OCI-LY3 (cell line): ENCODE data around the gene MYOD1.

Source experiments
- EZH2phosphoT487 ChIP-seq: fragments of 200-600 bp; shearing (Covaris generic); IDR thresholded peaks from 2 replicates; pipeline ENCODE4 v1.6.1; 2018; ENCODE audit warnings: antibody characterized with exemption, mixed run types, low read depth
- TF ChIP-seq, protein P1 (sequence below): fragments of 200-600, 300-600 bp; sonication (generic); IDR thresholded peaks from 2 replicates; pipeline ENCODE4 v1.5.1; 2014; ENCODE audit warnings: antibody characterized with exemption, low read length, low read depth

DNA sequence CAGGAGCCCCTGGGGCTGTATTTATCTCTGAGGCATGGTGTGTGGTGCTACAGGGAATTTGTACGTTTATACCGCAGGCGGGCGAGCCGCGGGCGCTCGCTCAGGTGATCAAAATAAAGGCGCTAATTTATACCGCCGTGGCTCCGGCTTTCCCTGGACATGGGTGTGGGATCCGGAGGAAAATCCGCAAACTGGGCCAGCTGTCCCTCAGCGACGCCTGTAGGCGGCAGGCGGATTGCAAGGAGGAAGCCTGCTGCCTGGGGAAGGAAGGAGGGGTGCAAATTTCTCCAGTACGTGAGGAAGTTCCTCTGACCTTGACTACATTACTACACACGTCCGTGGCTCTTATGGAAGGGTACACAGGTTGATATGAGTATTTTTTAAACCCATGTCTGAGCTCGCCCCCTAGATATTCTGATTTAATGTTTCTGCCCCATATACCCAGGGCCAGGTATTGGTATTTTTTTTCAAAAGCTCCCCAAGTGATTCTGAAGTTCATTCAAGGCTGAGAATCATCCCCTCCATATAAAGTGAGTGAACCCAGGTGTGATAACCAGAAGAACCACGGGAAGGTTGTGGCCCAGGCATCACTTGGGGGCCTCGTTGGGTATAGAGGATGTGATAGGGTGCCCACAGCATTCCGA, 2.8 kb downstream of the MYOD1 start:
- no peak for TF ChIP-seq EZH2phosphoT487
- TF ChIP-seq, protein P1, sequence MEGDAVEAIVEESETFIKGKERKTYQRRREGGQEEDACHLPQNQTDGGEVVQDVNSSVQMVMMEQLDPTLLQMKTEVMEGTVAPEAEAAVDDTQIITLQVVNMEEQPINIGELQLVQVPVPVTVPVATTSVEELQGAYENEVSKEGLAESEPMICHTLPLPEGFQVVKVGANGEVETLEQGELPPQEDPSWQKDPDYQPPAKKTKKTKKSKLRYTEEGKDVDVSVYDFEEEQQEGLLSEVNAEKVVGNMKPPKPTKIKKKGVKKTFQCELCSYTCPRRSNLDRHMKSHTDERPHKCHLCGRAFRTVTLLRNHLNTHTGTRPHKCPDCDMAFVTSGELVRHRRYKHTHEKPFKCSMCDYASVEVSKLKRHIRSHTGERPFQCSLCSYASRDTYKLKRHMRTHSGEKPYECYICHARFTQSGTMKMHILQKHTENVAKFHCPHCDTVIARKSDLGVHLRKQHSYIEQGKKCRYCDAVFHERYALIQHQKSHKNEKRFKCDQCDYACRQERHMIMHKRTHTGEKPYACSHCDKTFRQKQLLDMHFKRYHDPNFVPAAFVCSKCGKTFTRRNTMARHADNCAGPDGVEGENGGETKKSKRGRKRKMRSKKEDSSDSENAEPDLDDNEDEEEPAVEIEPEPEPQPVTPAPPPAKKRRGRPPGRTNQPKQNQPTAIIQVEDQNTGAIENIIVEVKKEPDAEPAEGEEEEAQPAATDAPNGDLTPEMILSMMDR, result no peak
